NCI-H128 (cell line): ENCODE measurements around the gene GTF2H4.

Source experiments
- DNase-seq: peaks from one replicate; lab custom pipeline; 2025; ENCODE audit not compliant: unreplicated experiment; lab: John Stamatoyannopoulos, UW

Gene GTF2H4

DNA sequence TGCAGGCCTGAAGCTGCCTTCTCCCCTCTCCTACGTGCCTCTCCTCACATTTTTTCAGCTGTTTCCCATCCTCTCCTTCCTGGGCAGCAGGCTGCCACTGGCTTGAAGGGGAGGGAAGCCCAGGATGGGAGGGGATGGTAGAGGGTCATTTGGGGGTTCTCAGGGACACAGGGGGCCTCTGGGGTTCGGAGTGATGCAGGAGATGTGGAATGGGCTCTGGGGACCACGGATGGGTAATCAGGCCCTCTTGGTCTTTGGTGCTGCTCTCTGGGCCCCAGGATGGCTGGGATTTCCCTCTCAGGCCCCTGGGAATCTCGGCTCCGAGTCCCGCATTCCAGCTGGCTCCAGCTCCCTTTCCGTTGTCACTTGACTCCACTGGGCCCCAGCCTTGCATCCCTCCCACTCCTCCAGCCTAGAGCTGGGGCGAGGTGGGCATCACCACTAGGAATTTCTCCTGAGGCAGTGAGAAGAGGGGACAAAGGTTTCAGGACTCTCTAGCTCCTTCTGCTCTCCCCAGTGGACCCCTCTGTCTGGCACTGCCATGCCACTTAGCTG is 25.7 kb upstream of the GTF2H4 start:
- no peak for DNase-seq

DNA sequence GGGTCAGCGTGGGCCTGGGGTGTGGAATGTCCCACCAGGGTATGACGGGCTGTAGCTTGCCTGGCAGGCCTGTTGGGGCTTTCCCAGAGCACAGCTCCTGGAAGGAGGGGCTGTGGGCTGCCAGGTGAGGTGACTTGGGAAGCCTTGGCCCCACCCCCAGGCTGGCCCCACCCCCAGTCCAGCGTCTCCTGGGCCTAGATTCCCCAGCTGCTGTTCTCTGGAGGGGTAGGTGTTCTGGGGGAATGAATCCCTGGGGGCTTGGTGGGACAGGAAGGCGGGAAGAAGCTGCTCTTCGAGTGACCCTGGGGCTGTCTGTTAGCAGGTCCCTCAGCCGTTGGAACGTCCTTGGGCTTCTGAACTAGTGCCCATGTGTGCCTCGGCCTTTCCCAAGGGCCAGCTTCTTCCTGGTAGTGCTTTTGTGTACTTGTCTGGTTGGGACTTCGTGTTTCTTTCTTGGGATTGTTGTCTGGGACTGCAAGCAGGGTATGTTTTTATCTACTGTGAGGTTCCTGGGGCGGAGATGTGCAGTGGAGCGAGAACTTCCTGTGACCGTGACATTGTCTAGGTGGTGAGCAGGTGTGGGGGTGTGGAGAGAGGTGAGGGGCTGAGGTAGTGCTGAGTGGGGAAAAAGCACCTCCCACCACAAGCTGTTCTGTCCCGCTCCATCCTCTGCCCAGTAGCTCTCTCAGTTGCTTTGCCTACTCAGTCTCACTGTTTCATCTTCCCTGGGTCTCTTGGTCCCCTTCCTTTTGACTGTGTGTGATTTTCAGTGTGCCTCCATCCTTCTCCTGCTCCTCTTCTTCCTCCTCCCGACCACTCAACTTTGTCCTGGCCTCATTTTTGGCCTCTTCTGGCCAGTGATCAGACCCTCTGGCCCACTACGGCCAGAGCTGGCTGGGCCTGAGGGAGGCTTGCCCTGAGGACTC is 25.0 kb upstream of the GTF2H4 start:
- peak; percentile 2 for DNase-seq

DNA sequence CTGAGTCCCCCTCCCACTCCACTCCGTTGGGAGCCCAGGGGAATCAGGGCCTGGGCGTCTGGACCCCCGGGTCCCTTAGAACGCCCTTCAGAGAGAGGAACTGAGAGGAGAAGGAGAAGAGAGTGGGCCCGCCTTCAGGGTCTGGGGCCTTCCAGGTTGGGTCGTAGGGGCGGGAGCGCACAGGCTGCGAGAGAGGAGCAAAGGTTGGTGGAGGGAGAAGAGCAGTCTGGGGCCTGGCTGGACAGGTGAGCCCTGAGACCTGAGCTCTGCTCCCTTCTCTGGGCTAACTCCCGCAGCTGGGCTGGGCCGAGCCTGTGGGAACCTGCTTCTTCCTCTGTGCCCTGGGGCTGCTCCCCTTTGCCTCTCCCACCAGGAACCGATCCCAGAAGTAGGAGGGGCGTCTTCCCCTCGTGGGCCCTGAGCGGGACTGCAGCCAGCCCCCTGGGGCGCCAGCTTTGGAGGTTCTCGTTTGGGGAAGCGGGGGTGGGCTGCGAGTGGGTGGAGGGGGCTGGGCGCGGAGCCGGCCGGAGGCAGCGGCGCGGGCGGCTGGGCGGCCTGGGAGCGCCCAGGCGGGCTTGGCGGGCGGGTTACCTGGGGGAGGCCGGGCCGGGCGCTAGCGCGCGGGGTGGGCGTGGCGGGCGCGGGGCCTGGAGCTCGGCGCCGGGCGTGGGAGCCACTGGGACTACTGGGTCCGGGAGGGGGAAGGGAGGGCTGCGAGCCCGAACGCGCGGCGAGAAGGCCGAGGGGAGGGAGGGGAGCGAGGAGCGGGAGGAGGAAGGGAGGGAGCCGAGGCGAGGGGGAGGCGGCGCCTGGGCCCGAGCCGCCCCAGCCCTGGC is 24.1 kb upstream of the GTF2H4 start, which contains the start of gene DDR1:
Gene DDR1, plus strand, starts transcription at position 835 of the 836 bp plus-strand sequence. CDS start 4,211 bp downstream, outside the sequence.
- peak; percentile 15 for DNase-seq

DNA sequence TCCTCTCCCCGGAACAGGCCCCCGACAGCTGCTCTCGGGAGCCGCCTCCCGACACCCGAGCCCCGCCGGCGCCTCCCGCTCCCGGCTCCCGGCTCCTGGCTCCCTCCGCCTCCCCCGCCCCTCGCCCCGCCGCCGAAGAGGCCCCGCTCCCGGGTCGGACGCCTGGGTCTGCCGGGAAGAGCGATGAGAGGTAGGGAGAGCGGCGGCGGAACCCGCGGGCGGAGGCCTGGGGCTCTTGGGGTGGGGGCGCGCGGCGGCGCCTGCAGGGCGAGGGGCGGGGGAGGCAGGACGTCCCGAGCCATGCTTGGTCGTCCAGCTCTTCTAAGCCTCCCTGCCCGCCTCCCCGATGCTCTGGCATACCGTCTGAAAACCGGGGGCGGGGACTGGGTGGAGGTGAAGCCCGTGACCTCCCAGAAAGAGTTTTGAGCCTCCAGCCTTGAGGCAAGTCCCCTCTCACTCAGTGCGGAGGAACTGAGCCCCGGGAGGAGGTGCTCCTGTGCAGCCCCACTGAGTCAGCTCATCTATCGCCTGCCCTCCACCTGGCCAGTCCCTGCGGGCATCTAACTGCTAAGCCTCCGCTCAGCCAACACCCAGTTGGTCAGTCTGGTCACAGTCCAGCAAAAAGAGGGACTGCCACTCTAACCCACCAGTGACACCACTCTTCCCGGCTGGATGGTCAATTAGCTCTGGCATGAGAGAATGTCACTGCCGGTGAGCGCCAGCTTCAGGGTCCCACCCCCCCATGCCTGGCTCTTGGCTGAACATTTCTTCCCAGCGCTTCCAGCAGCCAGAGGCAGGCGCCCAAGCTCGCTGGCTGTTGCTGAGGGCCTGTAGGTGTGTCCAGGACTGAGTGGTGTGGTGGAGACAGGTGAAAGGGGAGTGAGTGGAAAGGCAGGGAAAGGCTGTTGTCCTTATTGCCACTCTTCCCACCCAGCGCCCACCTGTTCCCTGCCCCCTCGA is 23.2 kb upstream of the GTF2H4 start:
- no peak for DNase-seq

DNA sequence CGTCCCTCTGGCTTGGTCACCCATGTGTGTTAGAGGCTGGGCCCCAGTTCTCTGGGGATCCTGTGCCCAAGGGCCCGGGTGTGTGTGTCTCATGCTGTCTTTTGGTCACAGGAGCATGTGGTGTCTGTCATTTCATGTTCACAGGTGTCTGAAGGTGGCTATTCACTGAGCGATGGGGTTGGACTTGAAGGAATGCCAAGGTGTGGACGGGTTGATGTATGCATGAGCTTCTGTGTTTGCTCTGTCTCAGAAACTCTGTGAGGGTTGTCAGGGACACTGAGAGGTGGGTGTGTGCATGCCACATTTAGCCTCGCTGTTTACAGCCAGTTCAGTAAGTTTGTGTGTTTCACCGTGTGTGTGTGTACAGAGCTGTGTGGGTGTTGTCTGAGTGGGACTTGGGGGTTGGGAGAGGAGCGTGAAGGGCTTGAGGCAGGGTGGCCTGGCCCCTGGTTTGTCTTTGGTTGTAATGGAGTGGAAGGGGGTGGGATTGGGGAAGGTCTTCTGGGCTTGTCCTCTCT is 22.5 kb upstream of the GTF2H4 start:
- peak; percentile 14 for DNase-seq

DNA sequence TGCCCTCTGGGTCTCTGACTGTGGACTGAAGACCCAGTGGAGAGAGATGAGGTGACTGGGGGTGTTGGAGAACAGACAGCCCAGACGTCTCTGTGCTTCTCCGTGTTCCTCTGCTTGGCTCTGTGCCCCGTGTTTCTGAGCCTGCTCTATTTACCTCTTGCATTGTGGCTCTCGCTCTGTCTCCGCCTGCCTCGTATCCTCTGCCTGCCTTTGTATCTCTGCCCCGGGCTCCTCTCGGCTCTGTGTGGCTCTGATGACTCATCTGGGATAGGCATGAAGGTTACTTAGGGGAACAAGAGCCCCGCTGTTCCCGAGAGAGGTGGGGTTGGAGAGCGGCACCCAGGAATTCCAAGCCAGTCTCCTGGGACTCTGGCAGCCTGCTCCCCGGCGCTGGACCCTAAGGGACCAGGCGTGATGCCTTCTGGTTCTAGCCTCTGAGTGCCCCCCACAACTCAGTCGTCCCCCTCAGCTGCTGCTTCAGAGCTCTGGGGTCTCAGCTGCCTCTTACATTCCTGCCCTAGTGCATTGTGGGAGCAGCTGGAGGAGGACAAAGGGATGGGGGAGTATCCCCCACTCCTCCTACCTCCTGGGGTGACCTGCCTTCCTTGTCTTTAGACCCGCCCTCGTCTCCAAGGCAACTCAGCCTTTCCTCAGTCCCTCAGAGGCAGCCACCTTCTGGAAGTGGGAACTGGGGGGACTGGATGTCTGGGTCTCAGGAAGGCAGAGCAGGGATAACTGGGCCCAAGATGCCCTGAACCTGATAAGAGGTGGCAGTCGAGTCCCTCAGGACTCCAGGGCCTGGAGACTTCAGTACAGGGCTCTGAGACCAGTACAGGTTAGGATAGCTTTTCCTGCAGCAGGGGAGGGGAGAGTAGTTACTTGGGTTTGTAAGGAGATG is 21.8 kb upstream of the GTF2H4 start:
- peak; percentile 72 for DNase-seq

DNA sequence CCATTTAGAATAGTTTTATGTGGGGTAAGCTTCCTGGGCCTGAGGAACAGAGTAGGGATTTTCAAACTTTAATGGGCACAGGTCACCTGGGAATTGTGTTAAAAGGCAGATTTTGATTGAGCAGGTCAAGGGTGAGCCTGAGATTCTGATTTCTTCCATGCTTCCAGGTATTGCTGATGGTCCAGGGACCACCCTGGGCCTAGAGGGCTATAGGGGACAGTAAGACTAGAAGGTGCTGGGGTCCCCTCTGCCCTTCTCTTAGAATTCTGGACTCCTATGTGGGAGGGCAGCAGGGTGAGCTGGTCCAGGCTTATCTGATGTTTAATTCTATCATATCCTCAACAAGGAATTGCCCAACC is 21.1 kb upstream of the GTF2H4 start:
- no peak for DNase-seq

DNA sequence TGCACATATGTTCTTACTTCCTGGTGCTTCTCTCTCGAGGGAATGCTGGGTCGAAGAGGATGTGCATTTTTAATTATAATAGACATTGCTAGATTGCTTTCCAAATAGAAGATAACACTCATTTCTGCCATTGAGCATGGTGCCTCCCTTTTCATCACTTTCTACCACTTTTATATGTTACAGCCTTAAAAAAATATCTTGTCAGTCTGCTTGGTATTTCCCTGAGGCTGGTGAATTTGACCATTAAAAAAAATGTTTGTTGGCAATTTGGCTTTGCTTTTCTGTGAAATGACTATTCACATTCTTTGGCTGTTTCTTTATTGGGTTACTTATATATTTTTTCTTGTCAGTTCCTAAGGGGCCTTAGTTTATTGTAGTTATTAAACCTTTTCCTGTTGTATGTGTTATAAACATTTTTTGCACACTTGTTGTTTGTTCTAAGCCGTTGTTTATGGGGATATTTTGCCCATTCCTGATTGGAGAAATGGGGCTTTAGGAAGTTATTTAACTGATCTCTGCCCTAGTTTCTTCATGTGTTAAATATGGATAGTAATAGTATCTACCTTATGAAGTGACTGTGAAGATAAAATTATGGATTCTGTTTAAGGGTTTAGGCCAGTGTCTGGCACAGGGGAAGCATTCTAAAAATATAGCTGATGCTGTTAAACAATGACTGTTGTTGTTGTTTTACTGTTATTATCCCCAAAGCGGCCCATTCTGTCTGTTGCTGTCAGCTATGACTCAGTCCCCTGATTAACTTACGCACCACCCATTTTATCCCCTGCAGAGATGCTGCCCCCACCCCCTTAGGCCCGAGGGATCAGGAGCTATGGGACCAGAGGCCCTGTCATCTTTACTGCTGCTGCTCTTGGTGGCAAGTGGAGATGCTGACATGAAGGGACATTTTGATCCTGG is 19.8 kb upstream of the GTF2H4 start:
- no peak for DNase-seq

DNA sequence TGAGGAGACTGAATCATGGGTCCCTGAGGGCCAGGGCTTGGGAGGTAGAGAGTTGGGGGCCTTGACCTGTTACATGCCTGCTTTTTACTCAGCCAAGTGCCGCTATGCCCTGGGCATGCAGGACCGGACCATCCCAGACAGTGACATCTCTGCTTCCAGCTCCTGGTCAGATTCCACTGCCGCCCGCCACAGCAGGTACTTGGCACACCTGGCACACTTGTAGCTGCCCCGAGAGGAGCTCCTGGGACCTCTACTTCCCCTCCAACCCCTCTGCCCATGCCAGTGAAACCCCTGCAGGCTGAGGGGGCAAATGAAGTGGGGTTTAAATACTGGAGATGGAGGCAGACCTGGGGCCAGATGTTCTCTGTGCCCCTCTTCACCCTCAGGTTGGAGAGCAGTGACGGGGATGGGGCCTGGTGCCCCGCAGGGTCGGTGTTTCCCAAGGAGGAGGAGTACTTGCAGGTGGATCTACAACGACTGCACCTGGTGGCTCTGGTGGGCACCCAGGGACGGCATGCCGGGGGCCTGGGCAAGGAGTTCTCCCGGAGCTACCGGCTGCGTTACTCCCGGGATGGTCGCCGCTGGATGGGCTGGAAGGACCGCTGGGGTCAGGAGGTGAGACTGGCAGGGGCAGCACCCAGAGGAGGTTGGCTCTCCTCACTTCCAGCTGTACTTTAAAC is 19.1 kb upstream of the GTF2H4 start:
- DNase-seq = no peak

DNA sequence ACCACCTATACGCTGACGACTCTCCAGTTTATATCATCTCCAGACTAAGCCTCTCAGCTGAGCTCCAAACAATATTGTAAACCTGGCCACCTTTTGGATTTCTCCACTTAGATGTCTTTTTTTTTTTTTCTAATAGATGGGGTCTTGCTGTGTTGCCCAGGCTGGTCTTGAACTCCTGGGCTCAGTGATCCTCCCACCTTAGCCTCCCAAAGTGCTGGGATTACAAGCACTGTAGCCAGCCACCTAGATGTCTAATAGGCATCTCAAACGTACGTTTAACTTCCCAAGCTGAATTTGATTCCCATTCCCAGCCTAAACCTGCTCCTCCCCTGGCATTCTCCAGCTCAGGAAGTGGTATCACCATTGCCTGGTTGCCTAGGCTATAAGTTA is 18.5 kb upstream of the GTF2H4 start:
- DNase-seq = no peak

DNA sequence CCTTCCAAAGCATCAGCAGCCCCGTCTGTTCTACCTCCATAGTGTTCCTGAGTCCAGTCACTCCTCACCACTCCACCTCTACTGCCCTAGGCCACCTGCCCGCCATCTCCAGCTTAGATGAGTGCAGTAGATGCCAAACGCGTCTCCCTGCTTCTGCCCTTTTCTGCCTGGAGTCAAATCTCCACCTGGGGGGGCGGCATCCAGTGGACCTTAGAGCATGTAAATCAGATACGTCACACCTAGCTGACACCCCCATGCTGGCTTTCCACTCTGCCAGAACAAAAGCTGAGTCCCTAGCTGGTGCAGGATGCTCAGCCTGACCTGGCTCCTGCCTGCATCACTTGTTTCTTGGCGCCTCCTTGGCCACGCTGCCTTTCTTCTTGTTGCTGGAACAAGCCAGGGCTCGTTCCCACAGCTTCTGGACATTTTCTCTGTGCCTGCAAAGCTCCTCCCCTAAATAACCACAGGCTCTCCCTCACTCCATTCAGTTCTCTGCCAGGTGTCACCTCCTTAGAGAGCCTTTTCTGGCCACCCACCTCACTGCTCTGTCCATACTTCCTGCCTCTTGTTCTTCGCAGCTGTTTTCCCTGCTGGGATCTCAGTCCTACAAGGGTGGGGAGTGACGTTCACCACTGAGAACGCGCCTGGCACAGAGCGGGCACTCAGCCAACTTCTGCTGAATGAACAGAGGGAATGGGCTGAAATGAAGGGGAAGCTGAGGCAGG is 17.9 kb upstream of the GTF2H4 start:
- DNase-seq = no peak

DNA sequence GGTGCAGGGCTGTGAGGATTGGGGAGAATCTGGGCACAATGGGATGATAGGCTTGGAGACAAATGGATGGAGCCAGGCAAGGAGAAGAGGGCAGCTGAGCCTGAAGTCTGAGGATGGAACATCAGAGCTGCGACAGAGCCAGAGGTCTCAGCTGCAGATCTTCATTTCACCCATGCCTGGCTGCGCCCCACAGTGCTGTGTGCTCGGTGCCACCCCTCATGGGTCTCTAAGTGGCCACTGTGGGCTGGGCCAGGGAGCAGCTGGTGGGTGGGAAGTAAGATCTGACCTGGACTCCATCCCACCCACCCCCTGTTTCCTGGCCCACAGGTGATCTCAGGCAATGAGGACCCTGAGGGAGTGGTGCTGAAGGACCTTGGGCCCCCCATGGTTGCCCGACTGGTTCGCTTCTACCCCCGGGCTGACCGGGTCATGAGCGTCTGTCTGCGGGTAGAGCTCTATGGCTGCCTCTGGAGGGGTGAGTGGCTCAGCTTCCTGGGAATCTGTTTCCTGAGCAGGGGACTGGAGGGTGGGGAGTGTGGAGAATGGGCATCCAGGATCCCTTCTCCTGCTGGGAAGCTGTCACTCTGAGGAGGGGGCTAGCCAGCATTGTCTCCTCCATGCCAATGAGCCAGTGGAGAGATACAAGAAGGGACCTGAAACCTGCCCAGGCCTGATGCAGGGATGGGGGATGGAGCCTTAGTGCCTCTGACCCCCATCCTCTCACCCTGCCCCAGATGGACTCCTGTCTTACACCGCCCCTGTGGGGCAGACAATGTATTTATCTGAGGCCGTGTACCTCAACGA is 17.2 kb upstream of the GTF2H4 start:
- no peak for DNase-seq

DNA sequence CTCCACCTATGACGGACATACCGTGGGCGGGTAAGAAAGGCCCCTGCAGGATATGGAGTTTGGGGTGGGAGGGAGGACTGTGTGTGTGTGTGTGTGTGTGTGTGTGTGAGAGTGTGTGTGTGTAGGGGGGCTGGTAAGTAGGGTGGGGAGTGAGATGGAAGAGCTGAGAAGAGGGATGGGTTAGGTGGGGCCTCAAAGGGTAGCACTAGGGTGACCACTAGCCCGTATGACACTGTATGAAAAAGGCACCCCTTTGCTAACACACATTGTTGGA is 16.6 kb upstream of the GTF2H4 start:
- no peak for DNase-seq

DNA sequence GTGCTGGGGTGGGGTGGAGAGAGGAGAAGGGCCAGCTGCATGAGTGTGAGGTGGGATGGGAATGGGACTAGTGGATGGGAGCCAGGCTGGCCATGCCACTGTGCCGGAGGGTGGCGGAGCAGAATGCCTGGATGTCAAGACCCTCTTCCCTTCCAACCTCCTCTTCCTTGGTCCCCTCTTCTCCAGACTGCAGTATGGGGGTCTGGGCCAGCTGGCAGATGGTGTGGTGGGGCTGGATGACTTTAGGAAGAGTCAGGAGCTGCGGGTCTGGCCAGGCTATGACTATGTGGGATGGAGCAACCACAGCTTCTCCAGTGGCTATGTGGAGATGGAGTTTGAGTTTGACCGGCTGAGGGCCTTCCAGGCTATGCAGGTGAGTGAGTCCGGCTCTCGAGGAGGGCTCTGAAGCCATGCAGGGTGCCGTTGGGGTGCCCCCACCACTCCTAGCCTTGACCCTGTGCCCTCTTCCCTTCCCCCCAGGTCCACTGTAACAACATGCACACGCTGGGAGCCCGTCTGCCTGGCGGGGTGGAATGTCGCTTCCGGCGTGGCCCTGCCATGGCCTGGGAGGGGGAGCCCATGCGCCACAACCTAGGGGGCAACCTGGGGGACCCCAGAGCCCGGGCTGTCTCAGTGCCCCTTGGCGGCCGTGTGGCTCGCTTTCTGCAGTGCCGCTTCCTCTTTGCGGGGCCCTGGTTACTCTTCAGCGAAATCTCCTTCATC is 16.0 kb upstream of the GTF2H4 start:
- DNase-seq = no peak

DNA sequence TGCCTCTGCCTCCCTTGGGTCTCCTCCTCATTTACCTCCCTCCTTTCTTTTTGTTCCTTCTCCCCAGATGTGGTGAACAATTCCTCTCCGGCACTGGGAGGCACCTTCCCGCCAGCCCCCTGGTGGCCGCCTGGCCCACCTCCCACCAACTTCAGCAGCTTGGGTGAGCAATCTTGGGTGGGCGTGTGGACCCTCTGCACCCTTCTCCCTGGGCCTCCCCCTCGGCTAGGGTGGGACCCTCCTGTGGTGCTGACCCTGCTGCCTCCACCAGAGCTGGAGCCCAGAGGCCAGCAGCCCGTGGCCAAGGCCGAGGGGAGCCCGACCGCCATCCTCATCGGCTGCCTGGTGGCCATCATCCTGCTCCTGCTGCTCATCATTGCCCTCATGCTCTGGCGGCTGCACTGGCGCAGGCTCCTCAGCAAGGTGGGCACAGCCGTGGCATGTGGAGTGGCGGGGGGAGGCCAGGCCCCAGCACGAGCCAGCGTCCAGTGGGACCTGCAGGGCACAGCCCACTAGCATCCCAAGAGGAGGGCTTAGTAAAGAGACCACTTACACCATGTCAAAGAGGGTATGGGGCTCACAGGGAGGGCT is 14.9 kb upstream of the GTF2H4 start:
- DNase-seq = no peak
